ENCODE results near the gene NAIF1.

GRCh38 chr9:128020692-128021091, 46.4 kb downstream of the NAIF1 start:
- no peak for TF ChIP-seq NR2C1 (IDR thresholded peaks at IDR 0.05)
- TF ChIP-seq RCOR1 (conservative IDR thresholded peaks at IDR 0.05; ENCODE audit: low read depth, low read length), result no peak
- no peak for TF ChIP-seq KDM1A (IDR thresholded peaks at IDR 0.05; ENCODE audit: borderline replicate concordance)
